Ascending aorta (tissue), 2 donors: Measurements from ENCODE around the gene SORCS1. TPM values are rescaled to one million over a fixed set of nuclear protein-coding genes. Genes with fewer than 3 reads are reported as not detected.

Source experiments
- DNase-seq, 2 donors: peaks; one replicate each; pipeline ENCODE4 v3.0.0-alpha.2; 2019; ENCODE audit warnings: low spot score in 2 of 2
- H3K27ac ChIP-seq, 2 donors: fragments of 200-600 bp; sonication (generic); one replicate each; pipeline ENCODE4 v1.5.1; 2016 to 2017; ENCODE audit warnings: mild to moderate bottlenecking in 1 of 2
- H3K27me3 ChIP-seq: fragments of 200-600 bp; sonication (generic); one replicate; pipeline ENCODE4 v1.5.1; 2017
- H3K36me3 ChIP-seq, 2 donors: fragments of 200-600 bp; sonication (generic); one replicate each; pipeline ENCODE4 v1.5.1; 2016
- H3K4me1 ChIP-seq, 2 donors: fragments of 200-600 bp; sonication (generic); one replicate each; pipeline ENCODE4 v1.5.1; 2016 to 2017; ENCODE audit warnings: mild to moderate bottlenecking in 1 of 2
- H3K4me3 ChIP-seq, 2 donors: fragments of 200-600 bp; sonication (generic); one replicate each; pipeline ENCODE4 v1.5.1; 2016 to 2017; ENCODE audit warnings: mild to moderate bottlenecking in 1 of 2
- H3K9me3 ChIP-seq, 2 donors: fragments of 200-600 bp; sonication (generic); one replicate each; pipeline ENCODE4 v1.5.1; 2016
- CTCF ChIP-seq, 3 experiments: fragments of 200-600 bp in 2 of 3; fragments of 450-650 bp in 1 of 3; sonication (generic) in 2 of 3; IDR thresholded peaks; one replicate each; pipeline ENCODE4 v1.5.1; 2016 to 2019; ENCODE audit warnings: antibody characterized with exemption in 3 of 3, mild to moderate bottlenecking in 1 of 3, moderate library complexity in 1 of 3
- intact Hi-C: fragments of 100-400 bp; cut with DNase I; formaldehyde crosslinking; loops from one replicate; pipeline ENCODE4 v1.15.1; 2023
- total RNA-seq: library from RNA; depleted of rRNA; stranded (reverse); fragments of >200 nt; gene quantifications from one replicate; pipeline ENCODE4 v1.1.0, GENCODE V29; 2016

SORCS1 gene
- total RNA-seq, 1 donor from 2014 or later: not detected

- no peaks in the 10 kb centered on the region for H3K27me3 ChIP-seq
- H3K4me3 ChIP-seq: no peak overlapping the region
- TF ChIP-seq CTCF (IDR thresholded peaks at IDR 0.05): no peak
- no peak for DNase-seq
- intact Hi-C loops: no loop called here
- no peaks in the 10 kb centered on the region for H3K9me3 ChIP-seq
- H3K4me1 ChIP-seq: no peaks in the 10 kb centered on the region
- H3K27ac ChIP-seq: no peak overlapping the region
- H3K36me3 ChIP-seq: no peaks in the 10 kb centered on the region
These were observed 550.2 kb downstream of the SORCS1 start for GRCh38 chr10:106614293-106614692.

- Histone ChIP-seq H3K4me3 (no peak overlapping the region), H3K4me1 (no peaks in the 10 kb centered on the region), H3K27me3 (no peaks in the 10 kb centered on the region), H3K36me3 (no peaks in the 10 kb centered on the region), H3K27ac (no peak overlapping the region), H3K9me3 (no peaks in the 10 kb centered on the region)
- DNase-seq: no peak
- intact Hi-C loops: no loop called here
- no peak for TF ChIP-seq CTCF (IDR thresholded peaks at IDR 0.05)
These were observed 552.1 kb downstream of the SORCS1 start for GRCh38 chr10:106612381-106612780.

- Histone ChIP-seq H3K27me3 (no peaks in the 10 kb centered on the region), H3K4me1 (no peaks in the 10 kb centered on the region), H3K36me3 (no peaks in the 10 kb centered on the region), H3K9me3 (no peaks in the 10 kb centered on the region), H3K4me3 (no peak overlapping the region), H3K27ac (no peak overlapping the region)
- no peak for TF ChIP-seq CTCF (IDR thresholded peaks at IDR 0.05)
- intact Hi-C loops: no loop called here
- DNase-seq: no peak
These were observed 554.8 kb downstream of the SORCS1 start for GRCh38 chr10:106609470-106610266.

DNA sequence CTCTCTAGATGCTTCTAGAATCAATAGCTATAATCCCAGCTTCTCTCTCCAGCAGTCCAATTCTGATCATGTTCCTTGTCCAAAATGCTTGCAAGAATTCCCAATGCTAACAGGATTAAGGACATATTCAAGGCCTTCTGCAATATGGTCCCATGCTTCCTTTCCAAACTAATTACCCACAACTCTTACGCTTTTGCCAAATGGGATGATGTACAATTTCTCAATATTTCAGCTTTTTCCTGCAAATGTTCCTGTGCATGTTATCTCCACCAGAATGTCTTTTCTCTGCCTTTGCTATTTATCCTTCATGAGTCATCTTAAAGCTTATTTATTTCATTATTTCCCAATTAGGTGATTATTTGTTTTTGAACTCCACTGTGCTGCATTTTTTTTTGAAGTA lies 556.4 kb downstream of the SORCS1 start:
- no peaks in the 10 kb centered on the region for H3K9me3 ChIP-seq
- TF ChIP-seq CTCF (IDR thresholded peaks at IDR 0.05): no peak
- intact Hi-C loops: no loop called here
- no peaks in the 10 kb centered on the region for H3K27me3 ChIP-seq
- no peak overlapping the region for H3K27ac ChIP-seq
- DNase-seq: no peak
- H3K36me3 ChIP-seq: no peaks in the 10 kb centered on the region
- H3K4me3 ChIP-seq: no peak overlapping the region
- H3K4me1 ChIP-seq: no peaks in the 10 kb centered on the region

- DNase-seq: no peak
- intact Hi-C loops: no loop called here
- H3K36me3 ChIP-seq: no peaks in the 10 kb centered on the region
- H3K9me3 ChIP-seq: no peaks in the 10 kb centered on the region
- no peak for TF ChIP-seq CTCF (IDR thresholded peaks at IDR 0.05)
- H3K4me1 ChIP-seq: no peaks in the 10 kb centered on the region
- no peaks in the 10 kb centered on the region for H3K27me3 ChIP-seq
- no peak overlapping the region for H3K4me3 ChIP-seq
- H3K27ac ChIP-seq: no peak overlapping the region
These were observed 569.2 kb downstream of the SORCS1 start for GRCh38 chr10:106595281-106595680.
